ENCODE data around the gene STRA8. TPM values are rescaled to one million over a fixed set of nuclear protein-coding genes. Genes with fewer than 3 reads are reported as not detected.

Gene STRA8
- total RNA-seq, result not detected in 2 replicates

DNA sequence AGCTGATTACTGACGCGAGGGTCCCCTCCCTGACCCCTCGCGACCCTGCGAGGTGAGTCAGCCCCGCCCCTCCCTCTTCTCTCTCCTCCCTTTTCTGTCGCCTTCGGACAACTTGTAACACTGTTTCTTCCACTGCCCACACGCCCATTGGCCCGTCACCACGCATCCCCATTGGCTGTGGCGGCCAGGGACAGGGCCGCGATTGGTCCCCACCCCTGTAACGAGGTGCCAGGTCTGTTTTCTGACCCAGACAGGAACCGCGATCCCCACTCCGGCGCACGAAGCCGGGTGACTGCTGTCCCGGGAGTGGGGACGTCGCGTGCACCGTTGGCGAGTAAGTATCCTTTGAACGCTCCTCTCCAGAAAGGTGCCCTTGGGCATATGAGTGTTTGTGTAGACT lies at the start of gene STRA8:
Gene STRA8, plus strand, starts transcription at position 269 of the 400 bp plus-strand sequence. CDS start 6,687 bp downstream, outside the sequence.

GRCh38 chr7:135211179-135211945 lies 22.3 kb upstream of the STRA8 start, which contains the start of gene WDR91:
WDR91 (minus strand) TSS chr7:135211526; CDS start chr7:135211502, 24 bp downstream.

Other genes starting within 250 kb of the STRA8 start
- gene AGBL3, start 247.3 kb upstream of the STRA8 start, total RNA-seq, result 2.1 and 2.8 TPM in 2 replicates
- 23.1 and 28.3 TPM in 2 replicates for gene TMEM140, start 85.8 kb upstream of the STRA8 start, total RNA-seq
- gene CYREN, start 63.1 kb upstream of the STRA8 start, total RNA-seq, result 12.8 and 20.7 TPM in 2 replicates
- gene WDR91, start 22.3 kb upstream of the STRA8 start, total RNA-seq, result 2.3 and 3.1 TPM in 2 replicates